HG02623 (cell line): Measurements from ENCODE around the gene TAF1L.
"Not testable (repeated sequence)": the region's sequence is repeated elsewhere in the genome, so short reads cannot be mapped to it uniquely, and the experiment has no call there.

ENCODE experiments used
- ATAC-seq: cut with Tn5 transposase; IDR thresholded peaks from one replicate; pipeline ENCODE4 v1.9.1; 2021; ENCODE audit warnings: moderate library complexity; ENCODE audit not compliant: unreplicated experiment

Gene TAF1L, protein sequence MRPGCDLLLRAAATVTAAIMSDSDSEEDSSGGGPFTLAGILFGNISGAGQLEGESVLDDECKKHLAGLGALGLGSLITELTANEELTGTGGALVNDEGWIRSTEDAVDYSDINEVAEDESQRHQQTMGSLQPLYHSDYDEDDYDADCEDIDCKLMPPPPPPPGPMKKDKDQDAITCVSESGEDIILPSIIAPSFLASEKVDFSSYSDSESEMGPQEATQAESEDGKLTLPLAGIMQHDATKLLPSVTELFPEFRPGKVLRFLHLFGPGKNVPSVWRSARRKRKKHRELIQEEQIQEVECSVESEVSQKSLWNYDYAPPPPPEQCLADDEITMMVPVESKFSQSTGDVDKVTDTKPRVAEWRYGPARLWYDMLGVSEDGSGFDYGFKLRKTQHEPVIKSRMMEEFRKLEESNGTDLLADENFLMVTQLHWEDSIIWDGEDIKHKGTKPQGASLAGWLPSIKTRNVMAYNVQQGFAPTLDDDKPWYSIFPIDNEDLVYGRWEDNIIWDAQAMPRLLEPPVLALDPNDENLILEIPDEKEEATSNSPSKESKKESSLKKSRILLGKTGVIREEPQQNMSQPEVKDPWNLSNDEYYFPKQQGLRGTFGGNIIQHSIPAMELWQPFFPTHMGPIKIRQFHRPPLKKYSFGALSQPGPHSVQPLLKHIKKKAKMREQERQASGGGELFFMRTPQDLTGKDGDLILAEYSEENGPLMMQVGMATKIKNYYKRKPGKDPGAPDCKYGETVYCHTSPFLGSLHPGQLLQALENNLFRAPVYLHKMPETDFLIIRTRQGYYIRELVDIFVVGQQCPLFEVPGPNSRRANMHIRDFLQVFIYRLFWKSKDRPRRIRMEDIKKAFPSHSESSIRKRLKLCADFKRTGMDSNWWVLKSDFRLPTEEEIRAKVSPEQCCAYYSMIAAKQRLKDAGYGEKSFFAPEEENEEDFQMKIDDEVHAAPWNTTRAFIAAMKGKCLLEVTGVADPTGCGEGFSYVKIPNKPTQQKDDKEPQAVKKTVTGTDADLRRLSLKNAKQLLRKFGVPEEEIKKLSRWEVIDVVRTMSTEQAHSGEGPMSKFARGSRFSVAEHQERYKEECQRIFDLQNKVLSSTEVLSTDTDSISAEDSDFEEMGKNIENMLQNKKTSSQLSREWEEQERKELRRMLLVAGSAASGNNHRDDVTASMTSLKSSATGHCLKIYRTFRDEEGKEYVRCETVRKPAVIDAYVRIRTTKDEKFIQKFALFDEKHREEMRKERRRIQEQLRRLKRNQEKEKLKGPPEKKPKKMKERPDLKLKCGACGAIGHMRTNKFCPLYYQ (N-terminal part only)

DNA sequence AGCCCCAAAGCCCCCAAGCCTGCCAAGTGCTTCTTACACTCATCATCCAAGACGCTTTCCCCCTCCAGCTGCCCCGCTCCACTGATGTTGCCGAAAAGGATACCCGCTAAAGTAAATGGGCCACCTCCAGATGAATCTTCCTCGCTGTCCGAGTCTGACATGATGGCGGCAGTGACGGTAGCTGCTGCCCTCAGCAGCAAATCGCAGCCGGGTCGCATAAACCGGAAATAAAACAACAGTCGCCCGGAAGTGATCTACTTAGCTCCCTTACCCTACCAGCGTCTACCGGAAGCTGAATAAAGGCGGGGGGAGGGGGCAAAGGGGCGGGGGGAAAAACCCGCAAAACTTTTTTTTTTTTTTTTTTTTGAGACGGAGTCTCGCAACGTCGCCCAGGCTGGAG, at the start of gene TAF1L:
TAF1L (minus strand) TSS at position 308 of the 400 bp plus-strand sequence; CDS start at position 218, 90 bp downstream.
- ATAC-seq, result no peak

DNA sequence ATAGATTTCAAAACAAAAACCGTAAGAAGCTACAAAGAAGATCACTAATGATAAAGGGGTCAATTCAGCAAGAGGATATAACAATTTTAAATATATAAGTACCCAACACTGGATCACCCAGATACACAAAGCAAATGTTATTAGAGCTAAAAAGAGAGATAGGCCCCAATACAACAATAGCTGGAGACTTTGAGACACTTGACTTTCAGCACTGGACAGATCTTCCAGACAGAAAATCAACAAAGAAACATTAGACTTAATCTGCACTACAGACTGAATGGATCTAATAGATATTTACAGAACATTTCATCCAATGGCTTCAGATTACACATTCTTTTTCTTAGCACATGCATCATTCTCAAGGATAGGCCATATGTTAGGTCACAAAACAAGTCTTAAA, 46.3 kb upstream of the TAF1L start:
- ATAC-seq, result no peak

GRCh38 chr9:32677931-32678330, 42.5 kb upstream of the TAF1L start:
- no peak for ATAC-seq

GRCh38 chr9:32672469-32672868, 37.0 kb upstream of the TAF1L start:
- no peak for ATAC-seq

- ATAC-seq, result no peak
These were observed 35.9 kb upstream of the TAF1L start for GRCh38 chr9:32671333-32671732.

DNA sequence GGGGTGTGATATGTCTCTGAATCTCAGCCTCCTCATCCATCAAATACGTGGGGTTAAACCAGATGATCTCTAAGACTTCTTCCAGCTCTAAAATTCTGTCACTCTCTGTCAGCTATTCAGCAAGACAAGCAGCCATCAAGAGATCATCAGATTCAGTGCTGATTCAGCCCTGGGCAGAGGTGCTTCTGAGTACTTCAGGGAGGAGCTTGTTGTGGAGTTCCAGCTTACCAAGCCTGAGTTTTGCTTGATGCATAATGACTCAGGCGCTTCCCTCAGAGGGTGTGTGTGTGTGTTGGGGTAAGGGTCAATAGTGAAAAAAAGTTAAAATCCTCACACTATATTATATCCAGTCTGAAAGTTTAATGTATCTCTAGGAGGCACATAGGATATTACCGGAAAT, 29.6 kb upstream of the TAF1L start:
- no peak for ATAC-seq

GRCh38 chr9:32663741-32664140, 28.3 kb upstream of the TAF1L start:
- no peak for ATAC-seq

- no peak for ATAC-seq
These were observed 12.2 kb upstream of the TAF1L start for GRCh38 chr9:32647671-32648070.

DNA sequence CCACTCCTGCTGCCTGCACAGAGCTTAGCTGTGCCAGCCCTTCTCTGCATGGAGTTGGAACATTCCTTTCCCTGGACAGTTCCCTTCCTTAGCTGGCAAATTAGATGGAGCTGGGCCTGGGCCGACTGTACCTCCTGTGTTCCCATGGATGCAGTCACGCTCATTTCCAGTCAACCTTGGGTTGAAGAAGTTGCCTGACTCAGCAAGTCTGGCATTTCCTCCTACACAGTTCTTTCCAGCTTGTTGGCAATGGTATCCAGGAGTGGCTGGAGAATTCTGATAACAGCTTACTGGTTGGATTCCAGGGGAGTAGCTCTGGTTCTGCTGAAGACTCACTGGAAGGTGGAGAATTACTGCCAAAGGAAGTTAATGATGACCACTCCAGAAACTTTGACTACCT, 9.2 kb upstream of the TAF1L start:
- ATAC-seq, result no peak

GRCh38 chr9:32633151-32633550, 2.3 kb downstream of the TAF1L start:
- ATAC-seq, result not testable (repeated sequence)

DNA sequence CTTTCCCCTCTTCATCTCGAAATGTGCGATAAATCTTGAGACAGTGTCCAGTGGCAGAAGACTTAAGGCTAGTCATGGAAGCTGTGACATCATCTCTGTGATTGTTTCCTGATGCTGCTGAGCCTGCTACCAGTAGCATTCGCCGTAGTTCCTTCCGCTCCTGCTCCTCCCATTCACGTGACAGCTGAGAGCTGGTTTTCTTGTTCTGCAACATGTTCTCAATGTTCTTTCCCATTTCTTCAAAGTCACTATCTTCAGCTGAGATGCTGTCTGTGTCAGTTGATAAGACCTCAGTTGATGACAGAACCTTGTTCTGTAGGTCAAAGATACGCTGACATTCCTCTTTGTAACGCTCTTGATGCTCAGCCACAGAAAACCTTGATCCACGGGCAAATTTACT, 3.5 kb downstream of the TAF1L start:
- ATAC-seq, result no peak

DNA sequence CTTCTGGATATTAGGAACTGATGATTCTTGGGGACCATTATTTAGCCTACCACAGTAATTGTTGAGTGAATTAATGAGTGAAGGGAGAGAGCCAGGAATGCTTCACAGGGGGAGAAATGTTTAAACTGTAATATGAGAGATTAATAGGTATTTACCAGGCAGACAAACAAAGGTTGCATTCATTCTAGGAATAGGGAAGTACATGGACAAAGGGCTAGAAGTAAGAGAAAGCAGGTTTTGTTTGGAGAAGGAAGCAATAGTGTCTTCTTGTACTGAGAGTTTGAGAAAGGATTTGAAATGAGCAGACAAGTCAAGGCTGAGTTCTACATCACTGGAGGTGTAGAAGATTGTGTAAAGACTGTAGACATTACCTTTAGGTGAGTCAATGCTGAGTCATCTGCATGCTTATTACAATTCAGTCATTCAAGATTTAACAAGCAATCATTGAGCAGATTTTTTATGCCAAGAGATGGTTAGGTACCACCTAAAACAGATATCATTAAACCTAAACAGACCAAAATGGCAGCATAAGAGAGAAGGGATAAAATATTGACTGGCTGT, 8.0 kb downstream of the TAF1L start:
- ATAC-seq, result no peak

DNA sequence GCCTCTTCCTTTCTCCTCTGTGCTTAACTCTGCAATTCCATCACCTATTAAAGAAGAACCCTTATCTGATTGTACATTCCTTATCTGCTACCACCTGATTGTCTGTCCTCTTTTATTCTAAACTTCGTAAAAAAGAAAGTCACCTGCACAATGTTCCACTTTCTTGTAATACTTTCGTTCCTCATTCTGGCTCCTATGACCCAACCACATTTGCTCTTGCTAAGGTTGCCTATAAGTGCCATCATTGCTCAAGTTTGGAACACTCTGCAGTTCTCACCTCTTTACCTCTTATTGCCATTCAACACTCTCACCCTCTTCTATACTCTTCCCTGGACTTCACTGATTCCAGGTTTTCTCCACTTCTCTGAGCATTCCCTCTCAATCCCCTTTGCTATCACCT, 10.1 kb downstream of the TAF1L start:
- no peak for ATAC-seq

DNA sequence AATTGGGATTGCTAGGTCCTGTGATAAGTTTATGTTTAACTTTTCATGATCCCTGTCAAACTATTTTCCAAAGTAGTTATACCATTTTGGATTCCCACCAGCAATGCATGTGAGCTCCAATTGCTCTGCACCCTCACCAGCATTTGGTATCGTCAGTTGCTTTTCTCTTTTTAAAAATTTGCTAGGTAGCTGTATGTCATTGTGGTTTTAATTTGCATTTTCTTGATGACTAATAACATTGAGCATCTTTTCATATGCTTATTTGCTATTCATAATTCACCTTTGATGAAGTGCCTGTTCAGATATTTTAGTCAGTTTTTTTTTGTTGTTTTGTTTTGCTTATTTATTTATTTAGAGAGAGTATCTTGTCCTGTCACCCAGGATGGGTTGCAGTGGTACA, 12.5 kb downstream of the TAF1L start:
- no peak for ATAC-seq

DNA sequence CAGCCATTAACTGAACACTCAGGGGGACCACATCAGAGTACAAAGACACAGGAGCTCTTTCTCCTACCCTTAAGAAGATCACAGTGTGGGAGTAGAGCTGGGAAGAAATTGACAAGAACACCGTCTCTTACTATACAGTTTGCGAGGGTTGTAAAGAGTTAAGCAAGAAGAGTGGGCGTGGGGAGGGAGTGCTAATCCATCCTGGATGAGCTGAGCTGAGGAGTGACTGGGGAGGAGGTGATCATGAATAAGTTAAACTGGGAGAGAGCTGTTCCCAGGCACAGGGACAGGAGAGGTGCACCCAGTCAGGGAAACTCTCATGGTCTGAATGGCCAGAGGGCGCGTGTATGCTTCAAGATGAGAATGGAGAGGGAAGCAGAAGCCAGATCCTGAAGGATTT, 17.2 kb downstream of the TAF1L start:
- no peak for ATAC-seq

DNA sequence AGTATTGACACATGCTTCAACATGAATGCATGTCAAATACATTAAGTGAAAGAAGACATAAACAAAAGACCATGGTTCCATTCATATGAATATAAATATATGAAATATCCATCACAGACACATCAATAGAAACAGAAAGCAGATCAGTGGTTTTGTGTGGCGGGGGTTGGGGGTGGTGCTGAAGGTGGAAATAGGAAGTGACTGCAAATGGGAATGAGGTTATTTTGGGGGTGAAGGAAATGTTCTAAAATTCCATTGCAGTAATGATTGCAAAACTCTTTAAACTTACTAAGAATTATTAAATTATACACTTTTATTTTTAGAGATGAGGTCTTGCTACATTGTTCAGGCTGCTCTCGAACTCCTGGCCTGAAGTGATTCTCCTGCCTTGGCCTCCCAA, 28.7 kb downstream of the TAF1L start:
- no peak for ATAC-seq

- ATAC-seq, result peak; percentile 71
These were observed 31.3 kb downstream of the TAF1L start for GRCh38 chr9:32603914-32604852.

GRCh38 chr9:32599021-32599420, 36.4 kb downstream of the TAF1L start:
- ATAC-seq, result not testable (repeated sequence)

DNA sequence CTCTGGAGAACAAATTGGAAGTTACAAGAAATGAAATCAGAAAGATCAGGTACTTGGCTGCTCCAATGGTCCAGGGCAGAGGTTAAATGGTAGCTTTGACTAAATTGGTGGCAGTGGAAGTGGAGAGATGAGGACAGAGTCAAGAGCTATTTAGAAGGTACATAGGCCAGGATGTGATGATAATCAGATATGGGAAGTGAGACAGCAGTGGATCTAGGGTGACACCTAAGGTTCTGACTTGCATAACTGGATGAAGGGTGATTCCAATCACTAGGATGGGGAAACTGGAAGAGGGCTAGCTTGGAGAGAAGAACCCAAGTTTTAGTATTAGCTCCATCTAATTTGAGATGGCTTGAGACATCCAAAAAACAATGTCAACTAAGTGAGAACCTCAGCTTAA, 38.5 kb downstream of the TAF1L start:
- ATAC-seq, result no peak
